UCSD-AML1 (cell line): ENCODE data around the gene ERGIC1.
"Not testable (repeated sequence)": the region's sequence is repeated elsewhere in the genome, so short reads cannot be mapped to it uniquely, and the experiment has no call there.

Source experiments
- DNase-seq: peaks from one replicate; lab custom pipeline; 2025; ENCODE audit not compliant: unreplicated experiment; lab: John Stamatoyannopoulos, UW

ERGIC1 gene

GRCh38 chr5:172862165-172862801 is 28.2 kb downstream of the ERGIC1 start:
- DNase-seq: no peak

GRCh38 chr5:172864171-172864570 is 30.1 kb downstream of the ERGIC1 start:
- DNase-seq: not testable (repeated sequence)

DNA sequence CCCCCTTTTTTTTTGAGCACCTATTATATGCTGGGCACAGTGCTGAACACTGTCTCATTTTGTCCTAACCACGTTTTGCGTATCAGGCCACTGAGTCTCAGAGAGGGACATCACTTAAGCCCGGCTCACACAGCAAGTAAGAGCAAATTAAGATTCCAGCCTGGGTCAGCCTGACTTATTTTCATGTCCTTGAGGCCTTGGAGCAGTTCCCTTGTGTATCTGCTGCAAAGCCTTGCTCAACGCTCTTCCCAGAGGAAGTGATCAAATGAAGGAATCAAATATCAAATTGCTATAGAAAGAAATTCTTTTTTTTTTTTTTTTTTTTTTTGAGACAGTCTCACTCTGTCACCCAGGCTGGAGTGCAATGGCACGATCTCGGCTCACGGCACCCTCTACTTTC is 30.7 kb downstream of the ERGIC1 start:
- DNase-seq: no peak

DNA sequence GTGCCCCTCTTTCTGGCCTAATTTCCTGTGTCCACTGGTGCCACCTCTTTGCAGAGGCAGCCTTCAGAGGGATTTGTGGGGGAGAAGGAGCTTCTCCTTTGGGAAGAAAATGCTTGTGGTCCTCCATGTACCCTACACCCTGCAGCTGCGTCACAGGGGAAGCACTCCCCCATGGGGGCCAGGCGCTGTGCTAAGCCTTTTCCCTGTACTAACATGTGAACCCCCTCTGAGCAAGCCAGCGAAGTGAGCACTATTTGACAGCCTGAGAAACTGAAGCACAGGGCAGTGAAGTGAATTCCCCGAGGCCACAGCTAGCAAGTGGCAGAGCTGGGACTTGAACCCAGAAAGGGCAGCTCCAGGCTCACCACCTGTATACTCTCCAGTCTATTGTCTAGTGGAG is 32.3 kb downstream of the ERGIC1 start:
- DNase-seq: no peak

GRCh38 chr5:172866802-172867748 is 33.0 kb downstream of the ERGIC1 start:
- no peak for DNase-seq

- DNase-seq: no peak
These were observed 33.8 kb downstream of the ERGIC1 start for GRCh38 chr5:172867761-172868435.

DNA sequence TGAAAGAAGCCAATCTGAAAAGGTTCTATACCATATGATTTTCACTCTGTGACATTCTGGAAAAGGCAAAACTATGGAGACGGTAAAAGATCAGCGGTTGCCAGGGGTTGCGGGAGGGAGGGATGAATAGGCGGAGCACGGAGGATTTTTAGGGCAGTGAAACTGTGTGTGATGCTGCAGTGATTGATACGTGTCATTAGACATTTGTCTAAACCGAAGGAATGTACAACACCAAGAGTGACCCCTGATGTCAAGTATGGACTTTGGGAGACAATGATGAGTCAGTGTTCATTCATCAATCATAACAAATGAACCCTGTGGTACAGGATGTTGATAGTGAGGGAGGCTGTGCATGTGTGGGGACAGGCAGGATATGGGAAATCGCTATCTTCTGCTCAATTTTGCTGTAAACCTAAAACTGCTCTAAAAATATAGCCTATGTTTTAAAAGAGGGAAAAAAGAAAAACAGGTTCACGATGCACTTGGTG is 34.4 kb downstream of the ERGIC1 start:
- DNase-seq: no peak

DNA sequence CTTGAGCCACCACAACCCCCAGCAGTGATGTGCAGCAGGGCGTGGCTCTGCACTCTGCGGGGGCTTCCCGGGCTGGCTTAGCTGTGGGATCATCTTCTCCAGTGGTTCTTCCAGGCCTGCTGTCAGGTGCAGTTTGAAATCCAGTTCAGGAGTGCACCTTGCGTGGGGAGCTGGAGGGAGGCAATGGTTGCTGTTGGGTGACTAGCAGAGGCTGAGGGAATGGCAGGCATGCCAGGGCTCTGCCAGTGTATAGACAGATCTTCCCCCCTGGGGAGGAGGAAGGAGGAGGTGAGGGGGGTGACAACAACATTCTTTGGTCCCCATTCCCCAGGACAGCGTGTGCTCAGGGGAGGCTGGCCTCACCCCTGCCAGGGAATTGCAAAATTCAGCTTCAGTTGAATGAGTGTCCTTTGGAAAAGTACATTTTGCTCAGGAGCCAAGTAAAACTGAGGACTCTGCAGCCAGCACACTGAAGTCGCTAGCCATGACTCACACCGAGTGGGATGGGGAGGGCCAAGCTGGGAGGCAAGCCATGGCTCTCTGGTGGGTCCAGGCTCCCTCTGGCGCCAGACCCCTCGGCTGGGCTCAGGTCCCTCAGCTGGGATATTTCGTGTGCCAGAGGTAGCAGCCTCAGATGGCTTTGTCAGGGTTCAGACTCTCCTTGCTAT is 35.0 kb downstream of the ERGIC1 start:
- no peak for DNase-seq

DNA sequence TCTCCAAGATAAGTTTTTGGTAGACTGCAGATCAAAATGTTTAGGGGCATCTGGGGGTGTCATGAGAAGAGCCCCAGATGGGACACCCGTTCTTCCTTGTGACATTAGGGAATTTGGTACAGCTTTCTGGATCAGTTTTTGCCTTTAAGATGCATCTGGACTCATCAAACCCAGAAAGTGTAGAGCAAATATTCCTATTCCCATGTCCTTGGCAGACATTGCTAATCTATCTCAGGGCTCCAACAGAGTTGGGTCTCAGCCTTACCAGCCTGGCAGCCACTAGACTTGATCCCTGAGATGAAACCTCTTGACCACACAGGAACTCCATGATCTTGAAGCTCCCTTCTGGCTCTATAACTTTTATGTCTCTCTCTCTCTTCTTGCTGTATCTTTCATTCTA is 35.6 kb downstream of the ERGIC1 start:
- no peak for DNase-seq

DNA sequence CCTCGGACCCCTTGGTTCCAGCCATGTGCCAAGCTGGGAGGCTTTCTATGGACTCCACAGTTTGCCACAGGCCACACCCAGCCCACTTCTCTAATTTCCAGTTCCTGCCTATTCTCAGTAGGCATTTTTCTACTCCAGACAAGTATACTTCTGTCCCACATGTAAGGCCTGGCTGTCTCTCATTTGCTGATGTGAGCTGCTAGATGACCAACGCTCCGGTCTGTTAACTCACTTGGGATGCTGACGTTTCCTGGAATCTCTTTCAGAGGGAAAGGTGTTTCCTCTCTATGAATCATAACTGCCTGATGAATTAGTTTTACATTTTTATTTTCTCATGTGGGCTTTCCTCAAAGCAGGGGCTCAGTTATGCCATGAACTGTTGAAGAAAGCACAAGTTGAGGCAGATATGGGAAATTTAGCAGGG is 36.3 kb downstream of the ERGIC1 start:
- peak; percentile 57 for DNase-seq

DNA sequence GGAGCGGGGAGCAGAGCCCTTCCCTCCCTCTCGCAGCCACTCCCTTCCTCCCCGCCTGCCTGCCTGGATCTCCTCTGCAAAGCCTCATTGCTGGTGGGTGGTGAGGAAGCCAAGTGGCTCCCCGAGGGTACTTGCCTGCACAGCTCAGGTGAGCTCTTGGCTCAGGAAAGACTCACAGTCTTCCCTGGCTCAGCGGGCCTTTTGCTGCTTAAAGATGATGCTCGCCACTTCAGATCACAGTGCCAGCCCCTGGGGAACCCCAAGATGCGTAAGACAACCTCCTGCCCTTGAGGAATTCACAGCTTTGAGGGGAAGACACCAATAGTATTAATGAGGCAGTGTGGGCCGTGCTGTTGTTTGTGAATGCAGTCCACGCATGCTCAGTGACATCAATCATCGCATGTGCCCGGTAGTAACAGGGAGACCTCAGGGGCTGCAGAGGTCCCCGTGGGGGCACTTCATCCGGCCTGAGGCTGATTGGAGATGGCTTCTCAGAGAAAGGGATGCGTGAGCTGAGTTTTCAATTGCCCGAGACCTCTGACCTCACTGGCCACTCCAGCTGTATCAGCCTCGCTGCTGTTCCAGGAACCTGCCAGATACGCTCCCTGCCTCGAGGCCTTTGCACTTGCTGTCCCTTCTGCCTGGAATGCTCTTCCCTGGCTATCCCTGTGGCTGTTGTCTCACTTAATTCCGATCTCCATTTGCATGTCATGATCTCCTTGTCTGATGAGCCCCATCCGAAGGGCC is 36.8 kb downstream of the ERGIC1 start:
- peak; percentile 57 for DNase-seq

GRCh38 chr5:172871536-172871935 is 37.5 kb downstream of the ERGIC1 start:
- no peak for DNase-seq

- DNase-seq: no peak
These were observed 37.9 kb downstream of the ERGIC1 start for GRCh38 chr5:172871982-172872381.

DNA sequence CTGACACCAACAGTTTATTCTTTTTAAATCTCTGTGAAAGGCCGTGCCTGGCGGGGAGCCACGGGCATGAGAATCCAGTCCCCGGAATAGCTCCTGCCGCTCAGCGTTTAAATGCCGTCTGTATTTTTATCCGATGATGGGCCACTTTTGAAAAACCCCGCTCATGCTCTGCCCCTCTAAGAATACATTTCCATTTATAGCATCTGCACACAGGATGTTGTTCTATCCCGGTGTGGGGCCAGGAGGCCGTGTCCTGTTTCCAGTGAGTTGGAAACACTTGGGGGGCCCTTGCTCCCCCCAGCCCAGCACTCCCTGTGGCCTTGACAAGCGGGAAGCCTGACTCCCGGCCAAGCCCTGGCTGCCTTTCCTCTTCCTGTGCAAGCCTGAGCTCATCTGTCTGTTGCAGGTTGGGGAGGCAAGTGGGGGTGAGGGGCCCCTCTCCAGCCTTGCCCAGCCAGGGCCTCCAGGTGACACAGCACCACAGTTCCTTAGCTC is 39.0 kb downstream of the ERGIC1 start:
- DNase-seq: peak; percentile 77

GRCh38 chr5:172873513-172873912 is 39.5 kb downstream of the ERGIC1 start:
- no peak for DNase-seq

DNA sequence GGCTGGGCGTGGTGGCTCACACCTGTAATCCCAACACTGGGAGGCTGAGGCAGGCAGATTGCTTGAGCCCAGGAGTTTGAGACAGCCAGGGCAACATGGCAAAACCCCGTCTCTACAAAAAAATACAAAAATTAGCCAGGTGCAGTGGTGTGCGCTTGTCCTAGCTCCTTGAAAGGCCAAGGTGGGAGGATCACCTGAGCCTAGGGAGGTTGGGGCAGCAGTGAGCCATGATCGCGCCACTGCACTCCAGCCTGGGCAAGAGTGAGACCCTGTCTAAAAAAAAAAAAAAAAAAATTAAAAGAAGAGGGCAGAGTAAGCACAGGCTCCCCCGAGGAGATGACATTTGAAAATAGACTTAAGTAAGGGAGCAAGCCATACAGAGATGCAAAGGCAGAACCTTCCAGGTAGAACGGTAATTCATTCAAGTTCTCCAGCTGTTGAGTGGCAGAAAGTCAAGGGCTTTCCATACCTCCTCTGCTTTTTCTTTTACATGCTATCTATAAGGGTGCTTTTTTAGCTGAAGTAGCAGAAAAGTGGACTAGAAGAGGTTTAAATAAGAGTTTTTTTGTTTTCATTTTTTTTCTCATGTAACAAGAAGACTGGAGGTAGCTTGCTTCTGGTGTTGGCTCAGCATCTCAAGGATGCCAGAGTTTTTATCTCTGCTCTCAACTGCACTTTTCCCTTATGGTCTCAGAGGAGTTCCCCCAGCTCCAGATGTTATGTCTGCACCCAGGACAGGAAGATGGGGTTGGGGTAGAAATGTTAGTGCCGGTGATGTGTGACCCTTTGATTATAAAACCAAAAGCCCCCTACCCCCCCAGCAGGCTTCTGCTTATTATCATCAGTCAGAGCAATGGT is 40.8 kb downstream of the ERGIC1 start:
- no peak for DNase-seq

DNA sequence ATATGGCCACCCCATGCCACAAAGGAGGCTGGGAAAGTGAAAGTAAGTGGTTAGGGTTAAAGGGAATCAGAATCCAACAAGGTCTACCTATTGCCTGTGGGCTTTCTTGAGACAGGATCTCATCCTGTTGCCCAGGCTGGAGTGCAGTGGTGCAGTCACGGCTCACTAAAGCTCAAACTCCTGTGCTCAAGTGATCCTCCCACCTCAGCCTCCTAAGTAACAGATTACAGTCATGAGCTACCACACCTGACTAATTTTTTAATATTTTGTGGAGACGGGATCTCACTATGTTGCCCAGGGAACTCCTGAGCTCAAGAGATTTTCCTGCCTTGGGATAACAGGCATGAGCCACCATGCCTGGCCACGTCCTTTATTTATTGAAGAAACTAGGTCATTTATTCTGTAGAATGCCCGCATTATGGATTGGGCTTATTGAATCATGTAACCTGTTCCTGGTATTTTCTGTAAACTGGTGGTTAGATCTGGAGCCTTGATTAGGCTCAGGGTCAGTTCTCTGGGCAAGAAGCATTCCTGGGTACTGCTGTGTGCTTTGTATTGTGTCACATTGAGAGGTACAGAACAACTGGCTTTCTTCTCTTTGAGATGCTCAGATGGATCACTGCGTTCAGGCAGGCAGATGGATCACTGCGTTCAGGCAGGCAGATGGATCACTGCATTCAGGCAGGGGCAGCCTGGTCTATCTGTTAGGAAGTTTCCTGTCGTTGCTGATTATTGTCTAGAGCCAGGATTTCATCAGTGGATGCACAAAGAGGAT is 41.6 kb downstream of the ERGIC1 start:
- no peak for DNase-seq

GRCh38 chr5:172876578-172876977 is 42.5 kb downstream of the ERGIC1 start:
- no peak for DNase-seq
